ENCODE results near the gene CARM1. TPM values are rescaled to one million over a fixed set of nuclear protein-coding genes. Genes with fewer than 3 reads are reported as not detected.

CARM1 gene
- polyA plus RNA-seq, 1 experiment, result 33.7 TPM

GRCh38 chr19:10829967-10830366 lies 41.4 kb upstream of the CARM1 start:
- no peaks in the 10 kb centered on the region for H3K27me3 ChIP-seq (ENCODE audit: control insufficient read depth, insufficient read depth, low read length)
- H3K4me3 ChIP-seq (ENCODE audit: low read depth, low read length), result no peak overlapping the region
- no peak for TF ChIP-seq CTCF (IDR thresholded peaks at IDR 0.05; ENCODE audit: insufficient read depth, low read depth, low read length)
- ChIA-PET CTCF (interaction anchor here (1.7 kb wide), 1 partner anchor 9 kb away, joined by 4 read pairs; no protein-coding TSS in a partner anchor), POLR2A (no interaction called here)
- DNase-seq (ENCODE audit: low read depth), result no peak
- peaks cover 24% of the 10 kb centered on the region for H3K36me3 ChIP-seq (ENCODE audit: control insufficient read depth, insufficient read depth, low read length)

- no peaks in the 10 kb centered on the region for H3K27me3 ChIP-seq (ENCODE audit: control insufficient read depth, insufficient read depth, low read length)
- ChIA-PET POLR2A (no interaction called here), CTCF (interaction anchor here (1.7 kb wide), 1 partner anchor 10 kb away, joined by 4 read pairs; no protein-coding TSS in a partner anchor)
- H3K4me3 ChIP-seq (ENCODE audit: low read depth, low read length), result no peak overlapping the region
- DNase-seq (ENCODE audit: low read depth), result no peak
- H3K36me3 ChIP-seq (ENCODE audit: control insufficient read depth, insufficient read depth, low read length), result peaks cover 24% of the 10 kb centered on the region
- no peak for TF ChIP-seq CTCF (IDR thresholded peaks at IDR 0.05; ENCODE audit: insufficient read depth, low read depth, low read length)
Observed at GRCh38 chr19:10830370-10830769, 41.0 kb upstream of the CARM1 start.

GRCh38 chr19:10830931-10831779 lies 40.2 kb upstream of the CARM1 start:
- POLR2A ChIA-PET, result no interaction called here
- DNase-seq (ENCODE audit: low read depth), result no peak
- Histone ChIP-seq H3K36me3 (ENCODE audit: control insufficient read depth, insufficient read depth, low read length) (peaks cover 23% of the 10 kb centered on the region), H3K27me3 (ENCODE audit: control insufficient read depth, insufficient read depth, low read length) (no peaks in the 10 kb centered on the region), H3K4me3 (ENCODE audit: low read depth, low read length) (no peak overlapping the region)
- TF ChIP-seq CTCF (IDR thresholded peaks at IDR 0.05; ENCODE audit: insufficient read depth, low read depth, low read length), result no peak
- CTCF ChIA-PET, result interaction anchor here (1.3 kb wide), 1 partner anchor 11 kb away, joined by 3 read pairs; no protein-coding TSS in a partner anchor

- Histone ChIP-seq H3K27me3 (ENCODE audit: control insufficient read depth, insufficient read depth, low read length) (no peaks in the 10 kb centered on the region), H3K4me3 (ENCODE audit: low read depth, low read length) (no peak overlapping the region), H3K36me3 (ENCODE audit: control insufficient read depth, insufficient read depth, low read length) (peaks cover 23% of the 10 kb centered on the region)
- DNase-seq (ENCODE audit: low read depth), result no peak
- CTCF ChIA-PET, result interaction anchor here (1.3 kb wide), 1 partner anchor 12 kb away, joined by 3 read pairs; no protein-coding TSS in a partner anchor
- no peak for TF ChIP-seq CTCF (IDR thresholded peaks at IDR 0.05; ENCODE audit: insufficient read depth, low read depth, low read length)
- POLR2A ChIA-PET, result no interaction called here
Observed at GRCh38 chr19:10831987-10832938, 39.1 kb upstream of the CARM1 start.

GRCh38 chr19:10832939-10833296 lies 38.4 kb upstream of the CARM1 start:
- CTCF ChIA-PET, result interaction anchor here (0.5 kb wide), 1 partner anchor 12 kb away, joined by 4 read pairs; no protein-coding TSS in a partner anchor
- peaks cover 23% of the 10 kb centered on the region for H3K36me3 ChIP-seq (ENCODE audit: control insufficient read depth, insufficient read depth, low read length)
- H3K27me3 ChIP-seq (ENCODE audit: control insufficient read depth, insufficient read depth, low read length), result no peaks in the 10 kb centered on the region
- DNase-seq (ENCODE audit: low read depth), result no peak
- no peak for TF ChIP-seq CTCF (IDR thresholded peaks at IDR 0.05; ENCODE audit: insufficient read depth, low read depth, low read length)
- H3K4me3 ChIP-seq (ENCODE audit: low read depth, low read length), result no peak overlapping the region
- POLR2A ChIA-PET, result no interaction called here
